Mesothelial cell of epicardium (in vitro differentiated cells): Measurements from ENCODE around the gene TCF4. TPM values are rescaled to one million over a fixed set of nuclear protein-coding genes. Genes with fewer than 3 reads are reported as not detected.

Source experiments
- DNase-seq, 2 experiments: peaks; one replicate each; pipeline ENCODE4 v3.0.0; 2021; ENCODE audit warnings: low spot score in 2 of 2; ENCODE audit not compliant: unreplicated experiment in 2 of 2
- H3K27ac Mint-ChIP-seq: 2 replicates; pipeline ENCODE4 v1.8.0; 2021; ENCODE audit warnings: mixed read lengths
- H3K27me3 Mint-ChIP-seq: 2 replicates; pipeline ENCODE4 v1.8.0; 2021; ENCODE audit warnings: low read depth, mixed read lengths
- H3K36me3 Mint-ChIP-seq: 2 replicates; pipeline ENCODE4 v1.8.0; 2021; ENCODE audit warnings: mixed read lengths
- H3K4me1 Mint-ChIP-seq: 2 replicates; pipeline ENCODE4 v1.8.0; 2021; ENCODE audit warnings: mixed read lengths
- H3K4me3 Mint-ChIP-seq: 2 replicates; pipeline ENCODE4 v1.8.0; 2021; ENCODE audit warnings: mild to moderate bottlenecking, moderate library complexity, mixed read lengths
- H3K9me3 Mint-ChIP-seq: 2 replicates; pipeline ENCODE4 v1.8.0; 2021; ENCODE audit warnings: mixed read lengths
- total RNA-seq: library from RNA; stranded (reverse); gene quantifications from 3 replicates; pipeline ENCODE4 v1.2.1, GENCODE V29; 2021
- TF ChIP-seq, protein P1 (sequence below): fragments of 200-600 bp; sonication (generic); IDR thresholded peaks from one replicate; pipeline ENCODE4 v1.5.0; 2021; ENCODE audit warnings: antibody characterized with exemption; ENCODE audit not compliant: unreplicated experiment

TCF4 gene
- total RNA-seq, 1 donor from 2014 or later, result 224 TPM

GRCh38 chr18:55338978-55339650, 248.9 kb downstream of the TCF4 start:
- Mint-ChIP-seq H3K9me3 (no peaks in the 10 kb centered on the region), H3K4me1 (peaks cover 29% of the 10 kb centered on the region)
- TF ChIP-seq, protein P1, sequence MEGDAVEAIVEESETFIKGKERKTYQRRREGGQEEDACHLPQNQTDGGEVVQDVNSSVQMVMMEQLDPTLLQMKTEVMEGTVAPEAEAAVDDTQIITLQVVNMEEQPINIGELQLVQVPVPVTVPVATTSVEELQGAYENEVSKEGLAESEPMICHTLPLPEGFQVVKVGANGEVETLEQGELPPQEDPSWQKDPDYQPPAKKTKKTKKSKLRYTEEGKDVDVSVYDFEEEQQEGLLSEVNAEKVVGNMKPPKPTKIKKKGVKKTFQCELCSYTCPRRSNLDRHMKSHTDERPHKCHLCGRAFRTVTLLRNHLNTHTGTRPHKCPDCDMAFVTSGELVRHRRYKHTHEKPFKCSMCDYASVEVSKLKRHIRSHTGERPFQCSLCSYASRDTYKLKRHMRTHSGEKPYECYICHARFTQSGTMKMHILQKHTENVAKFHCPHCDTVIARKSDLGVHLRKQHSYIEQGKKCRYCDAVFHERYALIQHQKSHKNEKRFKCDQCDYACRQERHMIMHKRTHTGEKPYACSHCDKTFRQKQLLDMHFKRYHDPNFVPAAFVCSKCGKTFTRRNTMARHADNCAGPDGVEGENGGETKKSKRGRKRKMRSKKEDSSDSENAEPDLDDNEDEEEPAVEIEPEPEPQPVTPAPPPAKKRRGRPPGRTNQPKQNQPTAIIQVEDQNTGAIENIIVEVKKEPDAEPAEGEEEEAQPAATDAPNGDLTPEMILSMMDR, result no peak

GRCh38 chr18:55337908-55338521, 250.0 kb downstream of the TCF4 start:
- TF ChIP-seq, protein P1, result no peak
- H3K36me3 Mint-ChIP-seq, result no peaks in the 10 kb centered on the region
- DNase-seq, result no peak
- no peak overlapping the region for H3K4me3 Mint-ChIP-seq
- peaks cover 25% of the 10 kb centered on the region for H3K4me1 Mint-ChIP-seq
- no peaks in the 10 kb centered on the region for H3K9me3 Mint-ChIP-seq
- H3K27me3 Mint-ChIP-seq, result no peaks in the 10 kb centered on the region
- H3K27ac Mint-ChIP-seq, result peak overlapping the region; percentile 55

More at GRCh38 chr18:55338978-55339650, 248.9 kb downstream of the TCF4 start:
- H3K4me3 Mint-ChIP-seq, result no peak overlapping the region
- no peaks in the 10 kb centered on the region for H3K27me3 Mint-ChIP-seq
- peak overlapping the region; percentile 39 for H3K27ac Mint-ChIP-seq
- DNase-seq, result no peak
- no peaks in the 10 kb centered on the region for H3K36me3 Mint-ChIP-seq

- Mint-ChIP-seq H3K36me3 (no peaks in the 10 kb centered on the region), H3K4me1 (peaks cover 25% of the 10 kb centered on the region), H3K27ac (peak overlapping the region; percentile 19), H3K4me3 (no peak overlapping the region), H3K27me3 (no peaks in the 10 kb centered on the region), H3K9me3 (no peaks in the 10 kb centered on the region)
- no peak for DNase-seq
- TF ChIP-seq, protein P1, result no peak
Measured at GRCh38 chr18:55337138-55337537, 250.9 kb downstream of the TCF4 start.

- peaks cover 25% of the 10 kb centered on the region for H3K4me1 Mint-ChIP-seq
- no peaks in the 10 kb centered on the region for H3K36me3 Mint-ChIP-seq
- TF ChIP-seq, protein P1, result no peak
- H3K9me3 Mint-ChIP-seq, result no peaks in the 10 kb centered on the region
- H3K4me3 Mint-ChIP-seq, result no peak overlapping the region
- H3K27me3 Mint-ChIP-seq, result no peaks in the 10 kb centered on the region
- no peak overlapping the region for H3K27ac Mint-ChIP-seq
- DNase-seq, result no peak
Measured at GRCh38 chr18:55336438-55337100, 251.4 kb downstream of the TCF4 start.

DNA sequence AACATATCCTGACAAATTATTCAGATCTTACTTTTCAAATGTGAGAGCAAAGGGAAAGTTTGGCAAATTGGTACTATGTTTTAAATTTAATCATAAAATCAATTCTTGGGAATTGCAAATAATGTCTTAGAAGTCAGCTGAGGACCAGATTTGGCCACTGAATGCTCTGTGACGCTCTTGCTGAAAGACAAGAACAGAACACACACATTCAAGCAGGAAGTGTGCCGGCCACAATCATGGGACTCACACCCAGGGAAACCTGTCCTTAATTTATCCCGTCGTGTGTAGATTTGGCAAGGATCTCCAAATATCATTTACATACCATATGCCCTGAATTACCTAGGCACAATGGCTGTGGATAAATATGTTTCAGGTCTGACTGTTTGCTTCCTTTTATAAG, 253.1 kb downstream of the TCF4 start:
- H3K4me3 Mint-ChIP-seq, result no peak overlapping the region
- no peaks in the 10 kb centered on the region for H3K27me3 Mint-ChIP-seq
- TF ChIP-seq, protein P1, result no peak
- no peaks in the 10 kb centered on the region for H3K9me3 Mint-ChIP-seq
- DNase-seq, result no peak
- peaks cover 1% of the 10 kb centered on the region for H3K36me3 Mint-ChIP-seq
- peaks cover 23% of the 10 kb centered on the region for H3K4me1 Mint-ChIP-seq
- no peak overlapping the region for H3K27ac Mint-ChIP-seq
